ENCODE data around the gene F5.

The F5 gene

DNA sequence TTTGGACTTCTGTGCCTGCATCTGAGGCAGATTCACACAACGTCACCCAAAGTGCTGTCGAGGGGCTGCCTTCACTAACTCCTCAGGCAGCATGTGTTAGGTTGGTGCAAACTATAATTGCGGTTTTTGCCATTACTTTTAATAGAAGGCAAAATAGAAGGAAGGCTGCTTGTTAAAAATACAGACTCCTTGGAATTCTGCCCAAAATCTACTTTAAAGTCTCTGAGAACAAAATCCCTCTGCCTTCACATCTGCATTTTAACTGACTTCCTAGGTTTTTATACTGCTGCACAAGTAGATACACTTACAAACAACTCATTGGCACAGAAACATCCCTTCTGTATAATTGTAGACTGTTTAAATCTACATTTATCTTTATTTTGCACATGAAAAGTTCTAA, 59.3 kb downstream of the F5 start:
- no peak for DNase-seq (ENCODE audit: low read depth)
- H3K4me3 ChIP-seq (ENCODE audit: control insufficient read depth, low read depth, low read length) = no peak overlapping the region
- no peak for TF ChIP-seq CTCF (conservative IDR thresholded peaks at IDR 0.05; ENCODE audit: control insufficient read depth, insufficient read depth, low read depth, low read length)

GRCh38 chr1:169526120-169526832, 60.0 kb downstream of the F5 start:
- no peak for TF ChIP-seq CTCF (conservative IDR thresholded peaks at IDR 0.05; ENCODE audit: control insufficient read depth, insufficient read depth, low read depth, low read length)
- H3K4me3 ChIP-seq (ENCODE audit: control insufficient read depth, low read depth, low read length) = no peak overlapping the region
- DNase-seq (ENCODE audit: low read depth) = no peak

- TF ChIP-seq CTCF (conservative IDR thresholded peaks at IDR 0.05; ENCODE audit: control insufficient read depth, insufficient read depth, low read depth, low read length) = no peak
- no peak overlapping the region for H3K4me3 ChIP-seq (ENCODE audit: control insufficient read depth, low read depth, low read length)
- no peak for DNase-seq (ENCODE audit: low read depth)
Measured at GRCh38 chr1:169525391-169525790, 60.9 kb downstream of the F5 start.

GRCh38 chr1:169523904-169524303, 62.4 kb downstream of the F5 start:
- no peak overlapping the region for H3K4me3 ChIP-seq (ENCODE audit: control insufficient read depth, low read depth, low read length)
- DNase-seq (ENCODE audit: low read depth) = no peak
- no peak for TF ChIP-seq CTCF (conservative IDR thresholded peaks at IDR 0.05; ENCODE audit: control insufficient read depth, insufficient read depth, low read depth, low read length)

DNA sequence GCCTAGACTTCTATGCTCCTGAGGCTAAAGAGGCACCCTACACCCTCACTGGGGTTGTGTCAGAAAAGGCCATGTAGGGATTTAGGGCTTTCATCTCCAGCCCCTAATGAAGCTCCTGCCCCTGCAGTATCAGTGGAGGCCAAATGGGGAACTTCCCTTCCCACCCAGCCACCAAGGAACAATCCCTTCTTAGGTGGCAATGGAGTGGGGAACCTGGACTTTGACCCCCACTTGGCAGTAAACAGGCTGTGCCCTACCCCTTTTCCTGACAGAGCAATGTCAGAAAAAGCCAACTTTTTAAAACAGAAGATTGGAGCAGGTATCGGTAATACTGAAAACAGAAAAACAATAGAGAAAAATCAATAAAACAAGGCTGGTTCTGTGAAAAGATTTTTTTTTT, 65.1 kb downstream of the F5 start:
- no peak for TF ChIP-seq CTCF (conservative IDR thresholded peaks at IDR 0.05; ENCODE audit: control insufficient read depth, insufficient read depth, low read depth, low read length)
- no peak overlapping the region for H3K4me3 ChIP-seq (ENCODE audit: control insufficient read depth, low read depth, low read length)
- no peak for DNase-seq (ENCODE audit: low read depth)

DNA sequence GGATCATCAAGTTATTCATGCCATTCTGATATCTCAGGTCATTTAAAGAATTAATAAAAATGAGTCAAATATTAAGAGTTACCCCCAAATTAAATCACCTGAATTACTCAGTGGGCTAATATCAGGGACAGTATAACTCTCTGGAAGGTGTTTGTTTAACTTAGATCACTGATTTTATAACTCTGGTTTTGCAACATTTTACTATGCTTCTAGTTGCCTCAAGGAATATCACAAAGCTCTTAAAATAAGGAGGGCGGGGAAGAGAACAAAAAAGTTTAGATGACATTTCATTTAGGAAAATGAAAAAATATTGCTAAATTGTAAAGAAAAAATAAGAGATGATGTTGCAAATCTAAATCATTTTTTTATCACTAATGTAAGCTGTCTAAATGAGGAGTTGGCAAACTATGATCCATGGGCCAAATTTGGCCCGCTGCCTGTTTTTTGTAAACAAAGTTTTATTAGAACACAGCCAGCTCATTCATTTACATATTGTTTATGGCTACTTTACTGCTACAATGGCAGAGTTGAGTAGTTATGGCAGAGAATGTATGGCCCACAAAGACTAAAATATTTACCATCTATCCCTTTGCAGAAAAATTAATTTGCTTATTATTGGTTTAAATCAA, 68.6 kb downstream of the F5 start:
- no peak overlapping the region for H3K4me3 ChIP-seq (ENCODE audit: control insufficient read depth, low read depth, low read length)
- no peak for DNase-seq (ENCODE audit: low read depth)
- TF ChIP-seq CTCF (conservative IDR thresholded peaks at IDR 0.05; ENCODE audit: control insufficient read depth, insufficient read depth, low read depth, low read length) = no peak
